AG10803 (cell line): ENCODE data around the gene CALY.

Source experiments
- DNase-seq: peaks from one replicate; pipeline ENCODE4 v3.0.0; 2010; ENCODE audit warnings: low read depth
- H3K4me3 ChIP-seq: 2 replicates; pipeline ENCODE4 v1.5.1; 2011; ENCODE audit warnings: mild to moderate bottlenecking, low read length, control low read depth
- CTCF ChIP-seq: conservative IDR thresholded peaks from 2 replicates; pipeline ENCODE4 v1.5.1; 2011; ENCODE audit warnings: mild to moderate bottlenecking, low read length, control low read depth, inconsistent platforms

The CALY gene

GRCh38 chr10:133308421-133309099 lies 28.1 kb downstream of the CALY start, which contains the start of the genes TUBGCP2 and ZNF511:
Gene TUBGCP2 (minus strand): TSS chr10:133308872. CDS start chr10:133302941, 5,931 bp downstream.
Gene ZNF511 (plus strand): TSS chr10:133308914. CDS start chr10:133308944, 30 bp downstream.
- TF ChIP-seq CTCF, result peak; percentile 14; the same call in 1 of the 2 replicates
- H3K4me3 ChIP-seq, result peak within 1 kb of the TSS; percentile 92
- peak; percentile 84 for DNase-seq

- TF ChIP-seq CTCF, result peak; percentile 75
- peak; percentile 54 for DNase-seq
- H3K4me3 ChIP-seq, result peak overlapping the region; percentile 92
Measured at GRCh38 chr10:133307776-133308420, 28.8 kb downstream of the CALY start.

- peak overlapping the region; percentile 1; the same call in 1 of the 2 replicates for H3K4me3 ChIP-seq
- DNase-seq, result no peak
- no peak for TF ChIP-seq CTCF
Measured at GRCh38 chr10:133306941-133307379, 29.7 kb downstream of the CALY start.

- no peak overlapping the region for H3K4me3 ChIP-seq
- no peak for TF ChIP-seq CTCF
- DNase-seq, result no peak
Measured at GRCh38 chr10:133306097-133306476, 30.6 kb downstream of the CALY start.

GRCh38 chr10:133303206-133303605 lies 33.5 kb downstream of the CALY start:
- TF ChIP-seq CTCF, result no peak
- no peak overlapping the region for H3K4me3 ChIP-seq
- no peak for DNase-seq

GRCh38 chr10:133302230-133302629 lies 34.5 kb downstream of the CALY start:
- TF ChIP-seq CTCF, result no peak
- DNase-seq, result no peak
- no peak overlapping the region for H3K4me3 ChIP-seq

GRCh38 chr10:133299738-133300137 lies 37.0 kb downstream of the CALY start:
- no peak overlapping the region for H3K4me3 ChIP-seq
- no peak for TF ChIP-seq CTCF
- DNase-seq, result no peak
